HepG2 (cell line): ENCODE data around the gene POLA2. TPM values are rescaled to one million over a fixed set of nuclear protein-coding genes. Genes with fewer than 3 reads are reported as not detected.

Experiments used
- ATAC-seq: fragments of 200-7000 bp; cut with Tn5 transposase; 3 replicates; pipeline ENCODE4 v1.9.1; 2020; ENCODE audit warnings: mild to moderate bottlenecking, moderate library complexity
- BruUV-seq: library from RNA; stranded (reverse); fragments of 400-500 nt; replicated peaks from 2 replicates; lab custom pipeline; 2021; lab: Mats Ljungman, UMichigan
- CTCF ChIA-PET: fragments of 300-600 bp; formaldehyde crosslinking; extraction: SDS; loops from one replicate; lab custom pipeline; 2021; ENCODE audit warnings: low total read pairs, inconsistent platforms, low intra/inter-chr PET ratio; lab: Yijun Ruan, JAX
- POLR2A ChIA-PET: fragments of 350-600 bp; sonication (Branson Sonifier 250); formaldehyde crosslinking; loops from one replicate; lab custom pipeline; 2020; ENCODE audit warnings: antibody characterized with exemption, inconsistent platforms; lab: Yijun Ruan, JAX
- DNase-seq: peaks from one replicate; pipeline ENCODE4 v3.0.0-alpha.2; 2015; ENCODE audit warnings: low spot score
- FAIRE-seq: peaks from 3 replicates; lab custom pipeline; 2011; peaks lifted over from hg19 to GRCh38; lab: Jason Lieb, UNC
- H2AFZ ChIP-seq: one replicate; pipeline ENCODE4 v1.6.1; 2011; ENCODE audit warnings: low read length, inconsistent platforms
- H3K27ac ChIP-seq: fragments of 300-600 bp; 3 replicates; pipeline ENCODE4 v1.8.0; 2011; ENCODE audit warnings: mixed run types, mild to moderate bottlenecking, mixed read lengths, low read length, inconsistent platforms; ENCODE audit not compliant: insufficient read depth; ENCODE audit errors: extremely low read length
- H3K27me3 ChIP-seq, 2 experiments: fragments of 200-600 bp in 1 of 2; 2 replicates in 1 of 2; 3 replicates in 1 of 2; pipeline versions ENCODE4 v1.6.0 to v1.8.0; 2011; ENCODE audit warnings: low read length in 2 of 2, mild to moderate bottlenecking in 2 of 2, moderate library complexity in 2 of 2, inconsistent platforms in 1 of 2; ENCODE audit not compliant: insufficient read depth in 2 of 2, control insufficient read depth in 1 of 2
- H3K36me3 ChIP-seq, 2 experiments: fragments of 200-600 bp in 1 of 2; replicated peaks in 1 of 2; 2 replicates in 1 of 2; 3 replicates in 1 of 2; pipeline versions ENCODE4 v1.5.1 to v1.8.0; 2011; ENCODE audit warnings: low read length in 2 of 2, inconsistent platforms in 1 of 2; ENCODE audit not compliant: insufficient read depth in 2 of 2, control insufficient read depth in 1 of 2
- H3K4me1 ChIP-seq: 2 replicates; pipeline ENCODE4 v1.5.1; 2012; ENCODE audit warnings: low read length, inconsistent platforms; ENCODE audit not compliant: insufficient read depth
- H3K4me2 ChIP-seq: 2 replicates; pipeline ENCODE4 v1.6.0; 2011; ENCODE audit warnings: low read depth, low read length, inconsistent platforms
- H3K4me3 ChIP-seq, 3 experiments: fragments of 200-600 bp in 1 of 3; sonication (generic), shearing (Covaris generic) in 1 of 3; replicated peaks in 1 of 3; 2 replicates each; pipeline ENCODE4 v1.5.1; 2011 to 2016; ENCODE audit warnings: low read length in 3 of 3, inconsistent platforms in 2 of 3, low read depth in 2 of 3, mild to moderate bottlenecking in 2 of 3, control low read depth in 1 of 3, mixed read lengths in 1 of 3; ENCODE audit not compliant: insufficient read depth in 1 of 3
- H3K79me2 ChIP-seq: one replicate; pipeline ENCODE4 v1.6.1; 2011; ENCODE audit warnings: low read length, inconsistent platforms; ENCODE audit not compliant: insufficient read depth
- H3K9ac ChIP-seq: 2 replicates; pipeline ENCODE4 v1.6.0; 2011; ENCODE audit warnings: mild to moderate bottlenecking, low read depth, low read length, inconsistent platforms; ENCODE audit not compliant: insufficient read depth
- H3K9me3 ChIP-seq: 2 replicates; pipeline ENCODE4 v1.5.1; 2012; ENCODE audit warnings: mild to moderate bottlenecking, low read length
- H4K20me1 ChIP-seq: 2 replicates; pipeline ENCODE4 v1.6.0; 2011; ENCODE audit warnings: inconsistent platforms, mild to moderate bottlenecking, low read length, moderate library complexity; ENCODE audit not compliant: insufficient read depth
- ATAD3A ChIP-seq: sonication (generic); formaldehyde crosslinking; IDR thresholded peaks from 2 replicates; pipeline ENCODE4 v1.4.0; 2020; ENCODE audit warnings: missing genetic modification reagents
- DMTF1 ChIP-seq: sonication (generic); formaldehyde crosslinking; IDR thresholded peaks from 2 replicates; pipeline ENCODE4 v1.4.0; 2020; ENCODE audit warnings: mild to moderate bottlenecking, missing genetic modification reagents
- HOXA7 ChIP-seq: sonication (generic); formaldehyde crosslinking; IDR thresholded peaks from 2 replicates; pipeline ENCODE4 v1.8.1; 2022; ENCODE audit warnings: mild to moderate bottlenecking, missing genetic modification reagents, moderate library complexity
- RXRB ChIP-seq: IDR thresholded peaks from 2 replicates; pipeline ENCODE4 v1.6.1; 2016; ENCODE audit warnings: borderline replicate concordance, missing genetic modification reagents, missing compliant biosample characterization
- SP4 ChIP-seq: sonication (generic); formaldehyde crosslinking; IDR thresholded peaks from 2 replicates; pipeline ENCODE4 v1.8.1; 2023; ENCODE audit warnings: mild to moderate bottlenecking, missing genetic modification reagents
- ZBTB43 ChIP-seq: sonication (generic); formaldehyde crosslinking; conservative IDR thresholded peaks from 2 replicates; pipeline ENCODE4 v1.4.0; 2020; ENCODE audit warnings: missing genetic modification reagents
- ZBTB44 ChIP-seq: sonication (generic); formaldehyde crosslinking; IDR thresholded peaks from 2 replicates; pipeline ENCODE4 v1.4.0; 2020; ENCODE audit warnings: missing genetic modification reagents
- ZC3H13 ChIP-seq: sonication (generic); formaldehyde crosslinking; IDR thresholded peaks from 2 replicates; pipeline ENCODE4 v1.8.1; 2023; ENCODE audit warnings: mild to moderate bottlenecking, missing genetic modification reagents, moderate library complexity
- ZFP36L1 ChIP-seq: sonication (generic); formaldehyde crosslinking; IDR thresholded peaks from 2 replicates; pipeline ENCODE4 v1.8.0; 2022; ENCODE audit warnings: mild to moderate bottlenecking, missing genetic modification reagents, moderate library complexity
- ZFP91 ChIP-seq: sonication (generic); formaldehyde crosslinking; IDR thresholded peaks from 2 replicates; pipeline ENCODE4 v1.9.0; 2022; ENCODE audit warnings: missing genetic modification reagents, mild to moderate bottlenecking, borderline replicate concordance
- ZKSCAN5 ChIP-seq: sonication (generic); formaldehyde crosslinking; IDR thresholded peaks from 2 replicates; pipeline ENCODE4 v1.5.1; 2020; ENCODE audit warnings: mild to moderate bottlenecking, missing genetic modification reagents
- ZNF264 ChIP-seq: sonication (generic); formaldehyde crosslinking; IDR thresholded peaks from 2 replicates; pipeline ENCODE4 v1.4.0; 2020; ENCODE audit warnings: missing genetic modification reagents
- ZNF317 ChIP-seq: sonication (generic); formaldehyde crosslinking; IDR thresholded peaks from 2 replicates; pipeline ENCODE4 v1.5.0; 2020; ENCODE audit warnings: mild to moderate bottlenecking, missing genetic modification reagents
- ZNF354B ChIP-seq: sonication (generic); formaldehyde crosslinking; IDR thresholded peaks from 2 replicates; pipeline ENCODE4 v1.8.0; 2022; ENCODE audit warnings: mild to moderate bottlenecking, missing genetic modification reagents
- ZNF567 ChIP-seq: sonication (generic); formaldehyde crosslinking; IDR thresholded peaks from 2 replicates; pipeline ENCODE4 v1.8.1; 2023; ENCODE audit warnings: mild to moderate bottlenecking, missing genetic modification reagents, borderline replicate concordance
- ZZZ3 ChIP-seq: sonication (generic); formaldehyde crosslinking; IDR thresholded peaks from 2 replicates; pipeline ENCODE4 v1.4.0; 2020; ENCODE audit warnings: missing genetic modification reagents, mild to moderate bottlenecking, borderline replicate concordance
- WGBS: methylation state at CpG from one replicate; pipeline ENCODE4 v1.1.6; 2017; ENCODE audit warnings: low lambda C conversion rate; 5-methylcytosine and 5-hydroxymethylcytosine counted together
- in situ Hi-C: cut with HindIII; loops from 2 replicates; pipeline ENCODE4 v1.10.0; 2017; ENCODE audit warnings: low pct_unique_long_range_greater_than_20kb; ENCODE audit not compliant: extremely low pct_ligation_motif_present
- intact Hi-C: fragments of 100-400 bp; cut with micrococcal nuclease; formaldehyde crosslinking; loops from one replicate; pipeline ENCODE4 v1.10.0; 2022; ENCODE audit not compliant: unreplicated experiment
- polyA plus RNA-seq, 8 experiments: library from polyadenylated mRNA; depleted of rRNA in 3 of 8; stranded (reverse) in 7 of 8; unstranded in 1 of 8; fragments of >200 nt; fragmentation: Illumina TruSeq in 4 of 8; extraction: Trizol in 4 of 8; gene quantifications; 2 replicates each; pipeline versions ENCODE4 v1.2.1 to v1.2.3, GENCODE V29; 2011 to 2016; ENCODE audit warnings: low read depth in 4 of 8, missing spikeins in 1 of 8, mixed read lengths in 1 of 8; ENCODE audit not compliant: insufficient read depth in 1 of 8
- total RNA-seq, 5 experiments: library from RNA; depleted of rRNA; stranded (reverse); fragments of >200 nt; fragmentation: Illumina TruSeq; extraction: Trizol; gene quantifications; 2 replicates each; pipeline ENCODE4 v1.2.3, GENCODE V29; 2016; ENCODE audit warnings: low read depth in 1 of 5

Gene POLA2
- total and polyA plus RNA-seq, 2 of the 13 experiments (the other 11 are each of a cell fraction or from before 2014, with no cell fraction given), result 9.7 to 15.6 TPM

DNA sequence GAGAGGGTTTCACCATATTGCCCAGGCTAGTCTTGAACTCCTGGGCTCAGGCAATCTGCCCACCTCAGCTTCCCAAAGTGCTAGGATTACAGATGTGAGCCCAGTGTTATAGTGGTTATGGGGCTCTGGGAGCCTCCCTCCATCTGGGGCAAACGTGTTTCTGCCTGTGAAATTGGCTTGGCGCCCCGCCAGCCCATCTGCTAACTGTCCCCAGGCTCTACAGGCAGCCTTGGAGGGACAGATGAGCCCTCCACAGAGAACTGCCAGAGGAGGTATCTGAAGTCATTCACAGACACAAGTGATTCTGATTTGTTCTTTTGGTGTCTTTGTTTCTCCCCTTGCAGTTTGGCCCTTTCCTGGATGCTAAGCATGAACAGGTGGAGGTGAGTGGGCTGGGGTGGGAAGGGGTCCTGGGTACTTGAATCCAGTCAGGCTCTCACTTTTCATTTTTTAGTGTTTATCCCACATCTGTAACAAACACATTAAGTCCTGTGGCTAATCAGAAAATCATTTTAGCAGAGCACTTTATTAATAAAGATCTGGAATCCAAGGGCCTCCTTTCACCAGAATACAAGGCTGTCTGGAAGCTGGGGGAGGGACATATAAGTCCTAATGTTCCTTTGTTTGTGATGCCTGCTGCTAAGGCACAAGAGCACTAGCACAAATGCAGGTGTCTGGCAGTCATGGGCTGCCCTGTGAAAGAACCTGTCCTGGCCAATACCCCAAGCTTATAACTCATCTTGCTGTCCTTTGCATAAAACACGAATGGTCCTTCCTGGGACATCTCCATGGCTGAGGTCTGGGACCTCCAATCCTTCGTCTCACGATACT, 27.2 kb downstream of the POLA2 start:
- no peak overlapping the region for H3K27ac ChIP-seq
- CTCF ChIA-PET, result no interaction called here
- no TSS peak for BruUV-seq
- ATAC-seq (no peak), FAIRE-seq (no peak), DNase-seq (no peak)
- H3K4me1 ChIP-seq, result peaks cover 24% of the 10 kb centered on the region
- no peak overlapping the region for H3K9ac ChIP-seq
- H3K4me3 ChIP-seq, result no peak overlapping the region
- POLR2A ChIA-PET, result interaction anchor here (2.0 to 2.2 kb wide), 2 partner anchors 14 to 26 kb away, joined by 5 to 10 read pairs; partner anchors contain the start of gene CDC42EP2
- no peaks in the 10 kb centered on the region for H3K27me3 ChIP-seq
- peaks cover 8 to 37% of the 10 kb centered on the region in 2 experiments for H3K36me3 ChIP-seq
- H3K4me2 ChIP-seq, result no peak overlapping the region
- no peaks in the 10 kb centered on the region for H3K79me2 ChIP-seq
- 94% methylated on average over 6 of the region's 6 CpGs for WGBS
- no peaks in the 10 kb centered on the region for H3K9me3 ChIP-seq
- no peaks in the 10 kb centered on the region for H4K20me1 ChIP-seq
- H2AFZ ChIP-seq, result no peak overlapping the region
- in situ Hi-C loops, result no loop called here
- intact Hi-C loops, result no loop called here
- TF ChIP-seq ZNF317 (CRISPR knock-in tag) (no peak), ZKSCAN5 (CRISPR knock-in tag) (no peak), HOXA7 (no peak), ZC3H13 (CRISPR knock-in tag) (no peak), ATAD3A (no peak), ZNF354B (CRISPR knock-in tag) (no peak), ZBTB44 (CRISPR knock-in tag) (no peak), ZBTB43 (CRISPR knock-in tag) (no peak), ZNF264 (CRISPR knock-in tag) (no peak), ZNF567 (CRISPR knock-in tag) (no peak), ZFP91 (no peak), SP4 (CRISPR knock-in tag) (no peak), ZFP36L1 (CRISPR knock-in tag) (no peak), DMTF1 (CRISPR knock-in tag) (no peak), RXRB (CRISPR knock-in tag) (no peak), ZZZ3 (CRISPR knock-in tag) (no peak)
